ENCODE measurements around the gene PARVB. TPM values are rescaled to one million over a fixed set of nuclear protein-coding genes. Genes with fewer than 3 reads are reported as not detected.

The PARVB gene
- polyA plus RNA-seq, 1 donor (not counting 4 experiments of a cell fraction or from before 2014, with no cell fraction given), result 10.5 TPM

DNA sequence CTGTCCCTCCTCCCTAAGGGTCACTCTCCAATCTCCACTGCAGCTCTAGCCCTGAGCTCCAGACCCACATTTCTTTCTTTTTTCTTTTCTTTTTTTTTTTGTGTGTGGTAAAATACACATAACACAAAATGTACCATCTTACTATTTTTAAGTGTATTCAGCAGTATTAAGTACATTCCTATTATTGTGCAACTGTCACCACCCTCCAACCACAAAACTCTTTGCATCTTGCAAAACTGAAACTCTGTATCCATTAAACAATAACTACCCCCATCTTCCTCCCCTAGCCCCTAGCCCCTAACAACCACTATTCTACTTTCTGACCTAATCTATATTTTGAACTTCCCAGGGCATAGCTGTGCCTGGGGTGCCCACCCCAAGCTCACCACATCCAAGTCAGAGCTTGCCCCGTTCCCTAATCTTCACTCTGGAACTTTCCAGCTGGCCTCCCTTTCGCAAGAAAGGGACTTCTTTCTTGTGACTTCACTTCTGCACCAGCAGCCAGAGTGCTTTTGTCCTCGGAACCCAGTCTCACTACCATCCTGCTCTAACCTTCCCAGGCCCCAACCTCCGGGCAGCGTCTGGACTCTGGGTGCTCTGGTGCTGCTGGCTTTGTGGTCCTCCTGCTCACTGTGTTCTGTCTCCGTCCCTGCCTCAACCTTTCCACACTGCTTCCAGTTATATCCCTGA is 187.3 kb downstream of the PARVB start:
- no peak for FAIRE-seq
- H3K27ac ChIP-seq (ENCODE audit: control insufficient read depth, insufficient read depth, low read length), result no peak overlapping the region

DNA sequence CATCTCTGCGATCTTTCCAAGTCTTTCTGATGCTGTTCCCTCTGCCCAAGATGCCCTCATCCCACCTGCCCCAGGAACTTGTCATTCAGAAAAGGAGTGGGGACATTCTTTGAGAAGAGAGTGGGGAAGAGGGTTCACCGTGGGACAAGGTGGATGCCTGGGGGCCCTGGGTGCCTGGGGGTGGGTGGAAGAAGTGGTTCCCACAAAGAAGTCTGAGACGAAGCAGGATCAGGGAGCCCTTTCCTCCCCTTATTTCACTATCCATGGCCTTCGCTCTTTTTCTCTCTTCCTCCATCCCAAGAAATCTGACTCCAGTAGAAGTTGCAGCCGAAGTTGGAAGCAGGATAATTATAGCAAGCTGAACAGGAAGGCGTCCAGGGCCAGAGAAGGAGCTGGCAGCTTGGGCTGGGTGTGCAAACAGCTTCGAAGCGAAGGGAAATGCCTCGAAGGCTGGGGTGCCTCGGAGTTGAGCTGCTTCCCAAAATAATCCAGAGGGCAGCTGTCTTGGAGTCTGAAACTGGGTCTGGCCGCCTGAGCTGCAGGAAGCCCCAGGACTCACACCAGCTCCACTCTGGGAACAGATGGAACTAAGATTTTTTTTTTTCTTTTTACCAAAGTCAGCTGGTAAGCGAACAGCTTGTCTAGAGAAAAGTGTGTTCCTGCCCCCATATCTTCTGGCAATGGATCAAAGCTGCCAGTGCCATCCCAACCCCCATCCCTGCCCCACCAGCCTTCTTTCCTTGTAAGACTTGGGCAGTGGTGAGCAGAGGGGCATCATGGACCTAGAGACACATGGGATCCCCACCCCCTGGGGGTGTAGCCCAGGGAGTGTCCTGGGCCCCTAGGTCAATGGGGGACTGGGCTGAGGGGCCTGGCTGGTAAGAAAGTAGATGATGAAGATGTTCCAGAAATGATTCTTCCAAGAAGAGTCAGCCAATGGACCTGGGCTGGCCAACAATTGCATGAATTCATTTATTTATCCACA is 188.1 kb downstream of the PARVB start:
- no peaks in the 10 kb centered on the region for H3K79me2 ChIP-seq (ENCODE audit: control insufficient read depth, insufficient read depth, low read length)
- H3K27me3 ChIP-seq (ENCODE audit: control insufficient read depth, extremely low read depth, insufficient read depth, low read length), result peaks cover 18% of the 10 kb centered on the region
- no peak for TF ChIP-seq EZH2 (IDR thresholded peaks at IDR 0.05; ENCODE audit: low read length)
- no peak overlapping the region for H3K9ac ChIP-seq (ENCODE audit: control insufficient read depth, extremely low read depth, insufficient read depth, low read length)
- no peaks in the 10 kb centered on the region for H3K9me1 ChIP-seq (ENCODE audit: control insufficient read depth, extremely low read depth, insufficient read depth, low read length)
- H3K27ac ChIP-seq (ENCODE audit: control insufficient read depth, insufficient read depth, low read length), result no peak overlapping the region
- no peak overlapping the region for H2AFZ ChIP-seq (ENCODE audit: control insufficient read depth, low read length)
- H3K4me1 ChIP-seq (ENCODE audit: control insufficient read depth, extremely low read depth, insufficient read depth, low read length), result no peaks in the 10 kb centered on the region
- dilution Hi-C loops (cut with MboI; ENCODE audit: extremely low pct_ligation_motif_present, low sequenced_read_pairs), result no loop called here
- no peak overlapping the region for H3K4me2 ChIP-seq (ENCODE audit: control insufficient read depth, extremely low read depth, insufficient read depth, low read depth, low read length)
- DNase-seq (ENCODE audit: low read depth, low spot score) (no peak), FAIRE-seq (no peak)
- no peaks in the 10 kb centered on the region for H3K9me3 ChIP-seq (ENCODE audit: control insufficient read depth, low read depth, low read length)
- H4K20me1 ChIP-seq (ENCODE audit: control insufficient read depth, extremely low read depth, insufficient read depth, low read length), result no peaks in the 10 kb centered on the region
- H3K4me3 ChIP-seq (ENCODE audit: control insufficient read depth in 2 of 3, extremely low read depth in 1 of 3, insufficient read depth in 2 of 3, low read depth in 1 of 3, low read length in 3 of 3), result no peak overlapping the region
- H3K36me3 ChIP-seq (ENCODE audit: control insufficient read depth in 2 of 2, extremely low read depth in 1 of 2, insufficient read depth in 2 of 2, low read length in 2 of 2), result no peaks in the 10 kb centered on the region

More for the DNA sequence above, 187.3 kb downstream of the PARVB start:
- TF ChIP-seq EZH2 (IDR thresholded peaks at IDR 0.05; ENCODE audit: low read length), result no peak
- TF ChIP-seq, protein P1, sequence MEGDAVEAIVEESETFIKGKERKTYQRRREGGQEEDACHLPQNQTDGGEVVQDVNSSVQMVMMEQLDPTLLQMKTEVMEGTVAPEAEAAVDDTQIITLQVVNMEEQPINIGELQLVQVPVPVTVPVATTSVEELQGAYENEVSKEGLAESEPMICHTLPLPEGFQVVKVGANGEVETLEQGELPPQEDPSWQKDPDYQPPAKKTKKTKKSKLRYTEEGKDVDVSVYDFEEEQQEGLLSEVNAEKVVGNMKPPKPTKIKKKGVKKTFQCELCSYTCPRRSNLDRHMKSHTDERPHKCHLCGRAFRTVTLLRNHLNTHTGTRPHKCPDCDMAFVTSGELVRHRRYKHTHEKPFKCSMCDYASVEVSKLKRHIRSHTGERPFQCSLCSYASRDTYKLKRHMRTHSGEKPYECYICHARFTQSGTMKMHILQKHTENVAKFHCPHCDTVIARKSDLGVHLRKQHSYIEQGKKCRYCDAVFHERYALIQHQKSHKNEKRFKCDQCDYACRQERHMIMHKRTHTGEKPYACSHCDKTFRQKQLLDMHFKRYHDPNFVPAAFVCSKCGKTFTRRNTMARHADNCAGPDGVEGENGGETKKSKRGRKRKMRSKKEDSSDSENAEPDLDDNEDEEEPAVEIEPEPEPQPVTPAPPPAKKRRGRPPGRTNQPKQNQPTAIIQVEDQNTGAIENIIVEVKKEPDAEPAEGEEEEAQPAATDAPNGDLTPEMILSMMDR (optimal IDR thresholded peaks at IDR 0.05 in 1 of 3, IDR thresholded peaks at IDR 0.05 in 1 of 3, conservative IDR thresholded peaks at IDR 0.05 in 1 of 3; ENCODE audit: extremely low read depth in 1 of 3, insufficient read depth in 2 of 3, low read length in 3 of 3), result no peak
- Histone ChIP-seq H4K20me1 (ENCODE audit: control insufficient read depth, extremely low read depth, insufficient read depth, low read length) (no peaks in the 10 kb centered on the region), H3K9ac (ENCODE audit: control insufficient read depth, extremely low read depth, insufficient read depth, low read length) (no peak overlapping the region), H3K4me1 (ENCODE audit: control insufficient read depth, extremely low read depth, insufficient read depth, low read length) (no peaks in the 10 kb centered on the region), H2AFZ (ENCODE audit: control insufficient read depth, low read length) (no peak overlapping the region), H3K36me3 (ENCODE audit: control insufficient read depth in 2 of 2, extremely low read depth in 1 of 2, insufficient read depth in 2 of 2, low read length in 2 of 2) (no peaks in the 10 kb centered on the region), H3K9me3 (ENCODE audit: control insufficient read depth, low read depth, low read length) (no peaks in the 10 kb centered on the region), H3K9me1 (ENCODE audit: control insufficient read depth, extremely low read depth, insufficient read depth, low read length) (no peaks in the 10 kb centered on the region), H3K4me2 (ENCODE audit: control insufficient read depth, extremely low read depth, insufficient read depth, low read depth, low read length) (no peak overlapping the region), H3K79me2 (ENCODE audit: control insufficient read depth, insufficient read depth, low read length) (no peaks in the 10 kb centered on the region), H3K4me3 (ENCODE audit: control insufficient read depth in 2 of 3, extremely low read depth in 1 of 3, insufficient read depth in 2 of 3, low read depth in 1 of 3, low read length in 3 of 3) (no peak overlapping the region), H3K27me3 (ENCODE audit: control insufficient read depth, extremely low read depth, insufficient read depth, low read length) (peaks cover 18% of the 10 kb centered on the region)
- DNase-seq (ENCODE audit: low read depth, low spot score), result no peak
- dilution Hi-C loops (cut with MboI; ENCODE audit: extremely low pct_ligation_motif_present, low sequenced_read_pairs), result no loop called here
